Skeletal muscle satellite cell (primary cell): ENCODE data around the gene ADGRG3.
A peak's percentile ranks its signal among the peaks of the same experiment; 100 is the strongest.

Source experiments
- H3K27me3 ChIP-seq: 2 replicates; pipeline ENCODE4 v1.7.0; 2013; ENCODE audit warnings: low read length; ENCODE audit not compliant: control insufficient read depth, insufficient read depth
- H3K36me3 ChIP-seq: 2 replicates; pipeline ENCODE4 v1.7.0; 2013; ENCODE audit warnings: mild to moderate bottlenecking, control low read depth, low read length; ENCODE audit not compliant: insufficient read depth
- H3K4me1 ChIP-seq: 2 replicates; pipeline ENCODE4 v1.7.0; 2013; ENCODE audit warnings: low read length; ENCODE audit not compliant: control insufficient read depth, insufficient read depth
- H3K4me2 ChIP-seq: 2 replicates; pipeline ENCODE4 v1.7.0; 2013; ENCODE audit warnings: mild to moderate bottlenecking, low read length
- H3K4me3 ChIP-seq: 2 replicates; pipeline ENCODE4 v1.7.0; 2013; ENCODE audit warnings: low read length
- H3K9ac ChIP-seq: 2 replicates; pipeline ENCODE4 v1.7.0; 2013; ENCODE audit warnings: mild to moderate bottlenecking, low read depth, low read length, moderate library complexity
- H3K9me3 ChIP-seq: replicated peaks from 2 replicates; pipeline ENCODE4 v1.7.0; 2013; ENCODE audit warnings: mild to moderate bottlenecking, control low read depth, low read length

ADGRG3 gene

DNA sequence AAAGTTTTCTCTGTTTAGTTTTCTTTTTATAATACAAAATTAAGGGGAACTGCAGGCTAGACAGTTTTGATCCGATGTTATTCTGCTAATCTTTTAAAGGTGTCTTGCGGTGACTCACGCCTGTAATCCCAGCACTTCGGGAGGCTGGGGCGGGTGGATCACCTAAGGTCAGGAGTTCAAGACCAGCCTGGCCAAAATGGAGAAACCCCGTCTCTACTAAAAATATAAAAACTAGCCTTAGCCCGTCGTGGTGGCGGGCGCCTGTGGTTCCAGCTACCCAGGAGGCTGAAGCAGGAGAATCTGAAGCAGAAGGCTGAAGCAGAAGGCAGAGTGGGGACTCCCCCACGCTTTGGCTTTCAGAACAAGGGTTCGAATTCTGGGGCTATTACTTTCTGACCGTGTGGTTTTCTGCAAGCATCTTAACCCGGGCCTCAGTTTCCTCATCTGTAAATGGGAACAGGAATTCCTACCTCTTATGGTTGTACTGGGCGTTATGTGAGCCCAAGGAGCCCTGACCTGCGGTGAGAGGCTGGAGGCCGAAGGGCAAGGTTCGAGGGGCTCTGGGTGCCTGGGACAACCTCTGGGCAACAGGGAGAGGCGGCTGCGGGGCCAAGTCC is 66.3 kb downstream of the ADGRG3 start:
- Histone ChIP-seq H3K4me1 (peaks cover 26% of the 10 kb centered on the region), H3K9ac (peak overlapping the region; percentile 96), H3K4me2 (peak overlapping the region; percentile 95), H3K36me3 (no peaks in the 10 kb centered on the region), H3K27me3 (no peaks in the 10 kb centered on the region), H3K4me3 (peak overlapping the region; percentile 79), H3K9me3 (no peaks in the 10 kb centered on the region)

DNA sequence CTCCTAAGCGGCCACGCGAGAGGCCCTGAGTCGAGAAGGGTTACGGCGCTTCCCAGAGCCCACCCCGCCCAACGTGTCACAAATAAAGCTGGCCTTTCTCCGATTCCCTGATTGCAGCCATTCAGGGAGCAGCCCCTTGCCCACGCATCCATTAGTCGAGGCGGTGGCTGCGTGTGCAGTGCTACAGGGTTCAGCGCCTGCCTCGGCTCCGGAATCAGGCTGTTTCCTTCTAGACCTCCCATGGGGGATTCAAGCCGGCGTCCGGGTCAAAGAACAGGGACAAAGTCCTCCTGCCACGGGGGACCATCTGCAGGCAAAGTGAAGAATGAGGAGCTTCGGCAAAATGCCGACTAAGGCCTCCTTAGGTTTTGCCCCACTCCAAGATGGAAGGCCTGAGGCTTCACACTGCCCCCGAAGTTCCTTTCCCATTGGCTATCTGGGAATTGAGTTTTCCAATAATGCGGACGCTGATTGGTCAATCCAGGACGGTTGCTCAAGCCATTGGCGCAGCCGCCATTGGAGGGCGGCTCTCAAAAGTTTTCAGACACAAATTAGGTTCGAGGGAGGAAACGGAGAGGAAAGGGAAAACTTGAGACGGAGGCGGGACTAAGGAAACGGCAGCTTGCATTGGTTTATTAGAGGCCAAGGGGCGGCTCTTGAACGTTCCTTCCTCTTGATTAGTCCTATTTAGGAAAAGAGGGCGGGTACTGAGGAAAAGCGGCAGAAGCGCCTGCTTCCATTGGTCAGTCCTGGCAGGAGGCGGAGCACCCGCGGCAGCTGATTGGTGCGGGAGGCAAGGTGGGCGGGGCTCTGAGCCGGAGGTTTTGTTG is 67.0 kb downstream of the ADGRG3 start:
- no peaks in the 10 kb centered on the region for H3K36me3 ChIP-seq
- peaks cover 26% of the 10 kb centered on the region for H3K4me1 ChIP-seq
- no peaks in the 10 kb centered on the region for H3K9me3 ChIP-seq
- H3K4me2 ChIP-seq = peak overlapping the region; percentile 97
- no peaks in the 10 kb centered on the region for H3K27me3 ChIP-seq
- peak overlapping the region; percentile 96 for H3K9ac ChIP-seq
- peak overlapping the region; percentile 93 for H3K4me3 ChIP-seq

DNA sequence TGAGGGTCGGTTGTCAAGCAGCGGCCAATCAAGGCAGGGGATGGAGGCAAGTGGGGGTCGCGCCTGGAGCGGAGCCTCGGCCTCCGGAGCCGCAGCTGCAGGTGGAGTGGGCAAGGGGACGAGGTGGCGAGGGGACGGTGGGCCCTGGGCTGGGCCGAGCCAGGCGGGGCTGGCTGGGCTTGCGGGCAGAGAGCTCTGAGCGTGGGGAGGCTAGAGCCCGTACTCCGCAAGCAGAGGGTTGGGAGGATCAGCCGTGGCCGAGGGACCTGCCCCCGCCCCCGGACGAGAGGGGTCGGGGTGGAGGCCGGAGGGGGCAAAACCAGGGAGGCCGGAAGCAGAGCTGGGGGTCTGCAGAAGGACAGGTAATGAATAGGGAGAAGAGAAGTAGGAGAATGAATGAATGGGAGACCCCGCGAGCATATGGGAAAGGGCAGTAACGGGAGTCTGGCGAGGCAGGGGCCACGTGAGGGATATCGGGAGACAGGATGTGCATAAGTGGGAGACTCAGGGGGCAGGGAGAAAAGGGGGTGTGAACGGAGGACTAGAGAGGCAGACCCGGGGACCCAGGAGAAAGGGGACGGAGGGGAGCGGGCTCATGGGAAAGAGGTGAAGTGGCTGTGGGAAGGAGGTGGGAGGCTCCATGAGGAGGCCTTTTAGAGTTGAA is 67.8 kb downstream of the ADGRG3 start, which contains the start of gene KATNB1:
Gene KATNB1, plus strand, starts transcription at position 16 of the 664 bp plus-strand sequence. CDS start 1,474 bp downstream, outside the sequence.
- H3K4me2 ChIP-seq = peak within 1 kb of the TSS; percentile 97
- peaks cover 26% of the 10 kb centered on the region for H3K4me1 ChIP-seq
- H3K9ac ChIP-seq = peak within 1 kb of the TSS; percentile 96
- no peaks in the 10 kb centered on the region for H3K9me3 ChIP-seq
- peak within 1 kb of the TSS; percentile 93 for H3K4me3 ChIP-seq
- H3K36me3 ChIP-seq = no peaks in the 10 kb centered on the region
- no peaks in the 10 kb centered on the region for H3K27me3 ChIP-seq

- H3K4me1 ChIP-seq = peaks cover 22% of the 10 kb centered on the region
- peak overlapping the region; percentile 93 for H3K4me3 ChIP-seq
- H3K9me3 ChIP-seq = no peaks in the 10 kb centered on the region
- H3K36me3 ChIP-seq = no peaks in the 10 kb centered on the region
- peak overlapping the region; percentile 89 for H3K9ac ChIP-seq
- no peaks in the 10 kb centered on the region for H3K27me3 ChIP-seq
- peak overlapping the region; percentile 97 for H3K4me2 ChIP-seq
These were observed 68.6 kb downstream of the ADGRG3 start for GRCh38 chr16:57736419-57737351.

DNA sequence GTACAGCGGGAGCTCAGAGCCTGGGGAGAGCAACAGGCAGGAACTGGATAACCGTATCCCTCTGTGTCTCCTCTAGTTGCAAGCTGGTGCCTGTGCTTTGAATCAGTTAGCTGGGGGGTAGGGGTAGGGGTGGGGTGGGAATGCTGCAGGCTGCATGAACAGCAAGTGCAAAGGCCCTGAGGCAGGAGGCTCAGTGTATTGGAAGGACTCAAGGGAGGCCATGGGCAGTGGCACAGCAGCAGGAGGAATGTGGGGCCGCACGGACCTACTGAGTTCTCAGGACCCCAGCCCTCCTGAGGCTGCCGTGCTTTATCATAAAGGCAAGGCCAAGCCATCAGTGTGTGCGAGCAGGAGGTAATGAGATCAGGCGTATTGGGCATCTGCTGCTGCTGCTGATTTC is 70.7 kb downstream of the ADGRG3 start:
- no peak overlapping the region for H3K9ac ChIP-seq
- peaks cover 22% of the 10 kb centered on the region for H3K4me1 ChIP-seq
- no peak overlapping the region for H3K4me3 ChIP-seq
- H3K4me2 ChIP-seq = no peak overlapping the region
- no peaks in the 10 kb centered on the region for H3K27me3 ChIP-seq
- H3K9me3 ChIP-seq = no peaks in the 10 kb centered on the region
- H3K36me3 ChIP-seq = no peaks in the 10 kb centered on the region
